Measurements from ENCODE around the gene AGBL1.

AGBL1 gene

DNA sequence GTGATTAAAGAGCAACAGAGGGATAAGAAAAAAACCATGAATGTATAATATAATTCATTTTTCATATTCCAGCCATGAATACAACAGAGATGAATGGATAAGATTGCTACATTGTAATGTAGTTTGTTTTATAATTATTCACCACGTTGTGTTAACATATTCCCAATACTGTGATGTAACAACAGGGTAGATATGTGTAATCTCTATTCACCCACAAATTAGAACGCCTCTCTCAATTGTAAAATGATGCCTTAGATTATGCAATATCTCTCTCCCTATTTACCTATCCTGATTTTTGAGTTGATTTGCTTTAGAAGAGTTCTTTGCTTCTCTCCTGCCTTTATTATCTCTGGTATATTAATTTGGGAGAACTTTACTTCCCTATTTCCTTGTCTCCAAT is 193.6 kb downstream of the AGBL1 start:
- TF ChIP-seq, protein P1, sequence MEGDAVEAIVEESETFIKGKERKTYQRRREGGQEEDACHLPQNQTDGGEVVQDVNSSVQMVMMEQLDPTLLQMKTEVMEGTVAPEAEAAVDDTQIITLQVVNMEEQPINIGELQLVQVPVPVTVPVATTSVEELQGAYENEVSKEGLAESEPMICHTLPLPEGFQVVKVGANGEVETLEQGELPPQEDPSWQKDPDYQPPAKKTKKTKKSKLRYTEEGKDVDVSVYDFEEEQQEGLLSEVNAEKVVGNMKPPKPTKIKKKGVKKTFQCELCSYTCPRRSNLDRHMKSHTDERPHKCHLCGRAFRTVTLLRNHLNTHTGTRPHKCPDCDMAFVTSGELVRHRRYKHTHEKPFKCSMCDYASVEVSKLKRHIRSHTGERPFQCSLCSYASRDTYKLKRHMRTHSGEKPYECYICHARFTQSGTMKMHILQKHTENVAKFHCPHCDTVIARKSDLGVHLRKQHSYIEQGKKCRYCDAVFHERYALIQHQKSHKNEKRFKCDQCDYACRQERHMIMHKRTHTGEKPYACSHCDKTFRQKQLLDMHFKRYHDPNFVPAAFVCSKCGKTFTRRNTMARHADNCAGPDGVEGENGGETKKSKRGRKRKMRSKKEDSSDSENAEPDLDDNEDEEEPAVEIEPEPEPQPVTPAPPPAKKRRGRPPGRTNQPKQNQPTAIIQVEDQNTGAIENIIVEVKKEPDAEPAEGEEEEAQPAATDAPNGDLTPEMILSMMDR (IDR thresholded peaks at IDR 0.05; ENCODE audit: low read length, missing control alignments): no peak
- no peak overlapping the region for H3K4me3 ChIP-seq (replicated peaks; ENCODE audit: low read depth, low read length)
- no peak for DNase-seq (ENCODE audit: low read depth)

DNA sequence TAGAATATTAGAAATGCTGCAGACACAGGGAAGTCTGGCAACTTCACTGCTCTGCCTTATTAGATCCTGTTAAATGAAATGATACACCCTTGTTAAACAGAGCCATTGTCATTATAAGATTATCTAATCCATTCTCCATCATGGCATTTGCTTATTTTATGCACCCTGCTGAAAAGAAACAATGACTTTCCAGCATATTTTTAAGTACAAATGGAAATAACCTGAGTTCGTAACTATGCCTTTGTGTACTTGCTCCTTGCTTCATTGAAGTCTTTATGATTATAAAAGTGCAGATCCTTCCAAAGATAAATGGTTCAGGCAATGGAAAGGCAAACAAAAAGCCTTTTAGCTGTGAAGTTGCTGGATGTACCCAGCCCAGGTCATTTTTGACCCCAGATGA is 195.7 kb downstream of the AGBL1 start:
- DNase-seq (ENCODE audit: low read depth): no peak
- H3K4me3 ChIP-seq (replicated peaks; ENCODE audit: low read depth, low read length): no peak overlapping the region
- TF ChIP-seq, protein P1 (IDR thresholded peaks at IDR 0.05; ENCODE audit: low read length, missing control alignments): no peak

DNA sequence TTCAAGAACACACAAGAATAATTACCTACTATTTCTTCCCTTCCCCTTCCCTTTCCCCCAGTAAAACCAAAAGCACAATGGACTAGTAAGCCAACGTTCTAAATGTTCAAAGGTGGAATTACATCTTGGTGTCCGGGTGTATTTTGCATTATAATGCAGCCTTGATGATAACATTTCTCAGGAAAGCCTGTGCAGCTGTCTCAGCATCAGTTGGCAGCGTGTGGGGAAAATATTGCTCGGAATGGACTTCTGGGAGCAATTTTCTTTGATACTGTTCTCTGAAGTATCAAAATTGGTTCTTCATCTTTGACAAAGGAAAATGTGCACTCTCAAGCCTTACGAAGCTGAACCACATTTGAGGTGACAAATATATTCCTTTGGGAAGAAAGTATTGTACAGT is 198.9 kb downstream of the AGBL1 start:
- H3K4me3 ChIP-seq (replicated peaks; ENCODE audit: low read depth, low read length): no peak overlapping the region
- DNase-seq (ENCODE audit: low read depth): no peak
- TF ChIP-seq, protein P1 (IDR thresholded peaks at IDR 0.05; ENCODE audit: low read length, missing control alignments): no peak

DNA sequence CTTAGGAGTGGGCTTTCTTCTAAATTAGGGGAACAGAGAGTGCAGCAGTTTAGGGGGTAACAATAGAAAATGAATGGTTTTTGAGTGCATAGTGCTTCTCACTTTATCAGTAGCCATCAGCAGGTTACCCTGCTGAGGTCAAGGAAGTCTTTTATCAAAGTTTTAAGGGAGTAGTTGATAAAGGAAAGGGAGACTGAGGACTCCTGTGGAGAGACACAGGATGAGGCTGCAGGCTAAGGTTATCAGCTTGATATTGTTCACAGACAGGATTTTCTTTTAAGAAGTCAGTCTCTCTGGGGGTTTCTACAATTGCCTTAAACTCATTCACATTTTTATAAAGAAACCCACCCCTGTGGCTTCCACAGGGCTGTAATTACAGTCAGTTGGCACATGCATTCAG is 205.0 kb downstream of the AGBL1 start:
- DNase-seq (ENCODE audit: low read depth): no peak
- TF ChIP-seq, protein P1 (IDR thresholded peaks at IDR 0.05; ENCODE audit: low read length, missing control alignments): no peak
- no peak overlapping the region for H3K4me3 ChIP-seq (replicated peaks; ENCODE audit: low read depth, low read length)

DNA sequence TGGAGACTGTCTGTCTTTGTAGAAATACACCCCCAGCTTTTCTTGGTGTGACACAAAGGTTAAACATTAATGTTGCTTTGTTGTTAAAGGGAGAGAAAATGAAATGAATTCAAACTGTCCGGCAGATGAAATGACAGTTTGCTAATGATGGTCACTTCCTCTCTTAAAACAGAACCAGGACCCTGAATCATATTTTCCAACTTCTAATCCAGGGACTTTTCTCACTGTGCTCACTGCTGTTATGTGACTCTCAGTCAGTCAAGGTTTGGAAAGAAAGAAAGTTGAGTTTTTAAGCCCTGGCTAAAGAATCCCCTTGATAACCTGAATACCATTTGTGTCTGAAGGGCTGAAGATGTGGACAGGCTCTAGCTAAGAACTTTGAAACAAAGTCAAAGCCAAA is 215.8 kb downstream of the AGBL1 start:
- TF ChIP-seq, protein P1 (IDR thresholded peaks at IDR 0.05; ENCODE audit: low read length, missing control alignments): no peak
- DNase-seq (ENCODE audit: low read depth): no peak
- no peak overlapping the region for H3K4me3 ChIP-seq (replicated peaks; ENCODE audit: low read depth, low read length)

DNA sequence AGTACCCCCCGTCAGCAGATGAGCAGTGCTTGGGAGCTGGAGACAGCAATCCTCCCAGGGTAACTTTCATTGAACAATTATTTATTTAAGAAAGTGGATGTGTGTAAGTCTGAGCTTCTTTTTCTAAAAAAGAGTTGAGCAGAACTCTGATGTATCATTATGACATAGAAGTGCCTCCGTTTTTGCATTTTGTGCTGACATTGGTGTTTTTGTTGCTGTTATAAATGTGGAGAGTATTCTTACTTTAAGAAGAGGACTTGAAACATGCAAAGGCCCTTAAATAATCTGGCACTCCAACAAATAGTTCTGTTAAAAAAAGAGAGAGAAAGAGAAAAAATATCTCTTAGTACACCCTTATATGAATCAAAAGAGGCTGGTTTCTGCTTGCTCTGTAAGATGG is 217.1 kb downstream of the AGBL1 start:
- DNase-seq (ENCODE audit: low read depth): no peak
- H3K4me3 ChIP-seq (replicated peaks; ENCODE audit: low read depth, low read length): no peak overlapping the region
- TF ChIP-seq, protein P1 (IDR thresholded peaks at IDR 0.05; ENCODE audit: low read length, missing control alignments): no peak

DNA sequence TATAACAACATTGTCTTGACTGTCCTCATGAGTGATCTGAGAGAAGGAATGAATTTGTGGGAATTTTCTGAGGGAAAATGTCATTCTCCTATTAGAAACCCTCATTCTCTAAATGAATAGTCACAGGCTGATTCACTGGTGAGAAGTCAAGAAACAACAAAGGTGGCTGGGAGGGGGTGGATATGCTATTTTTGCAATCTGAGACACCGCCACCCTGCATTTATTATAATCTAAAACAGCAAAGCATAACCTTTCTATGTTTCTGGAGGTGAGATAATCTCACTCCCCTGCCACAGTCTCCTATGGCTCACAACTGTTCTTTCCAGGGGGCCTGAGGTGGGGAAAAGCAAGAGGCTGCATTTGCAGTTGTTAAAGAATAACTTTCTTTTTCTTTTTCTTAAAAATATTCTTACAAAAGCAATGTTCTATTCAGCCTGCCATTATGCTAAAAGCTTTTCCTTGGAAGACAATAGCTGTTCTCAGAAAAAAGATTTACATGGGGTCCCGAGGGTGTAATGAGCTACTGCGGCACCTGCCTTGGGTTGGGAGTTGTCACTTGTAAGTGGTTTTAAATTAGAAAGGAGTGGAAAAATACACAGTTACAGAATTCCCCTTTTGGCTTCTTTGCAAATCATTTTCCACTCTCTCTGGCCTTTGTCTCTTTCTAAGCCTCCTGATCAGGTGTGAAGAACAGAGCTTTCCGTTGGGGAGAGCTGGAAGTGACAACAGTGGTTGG is 220.9 kb downstream of the AGBL1 start:
- H3K4me3 ChIP-seq (replicated peaks; ENCODE audit: low read depth, low read length): no peak overlapping the region
- DNase-seq (ENCODE audit: low read depth): no peak
- TF ChIP-seq, protein P1 (IDR thresholded peaks at IDR 0.05; ENCODE audit: low read length, missing control alignments): no peak

Measured in fibroblast of pulmonary artery (primary cell).